ENCODE measurements around the gene MEGF11.

The MEGF11 gene

DNA sequence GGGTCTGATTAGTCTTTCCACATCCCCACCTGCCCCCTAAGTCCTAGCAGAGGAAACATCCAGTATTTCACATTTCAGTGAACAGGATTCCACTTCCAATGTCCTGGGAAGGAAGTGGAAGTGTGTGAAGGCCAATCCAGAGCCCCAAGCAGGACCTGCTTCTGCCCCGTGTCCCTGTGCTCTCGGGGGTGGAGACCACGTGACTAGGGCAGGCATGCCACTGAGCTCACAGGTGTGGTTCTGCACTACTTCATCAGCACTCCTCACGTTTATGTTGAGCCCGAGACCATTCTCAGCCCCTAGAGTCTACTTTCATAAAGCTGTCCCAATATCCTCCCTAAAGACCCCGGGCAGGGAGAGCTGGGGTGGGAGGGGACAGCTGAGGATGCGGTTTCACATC lies 299.9 kb downstream of the MEGF11 start:
- no peak for DNase-seq (ENCODE audit: low read depth in 4 of 4, low spot score in 1 of 4)

DNA sequence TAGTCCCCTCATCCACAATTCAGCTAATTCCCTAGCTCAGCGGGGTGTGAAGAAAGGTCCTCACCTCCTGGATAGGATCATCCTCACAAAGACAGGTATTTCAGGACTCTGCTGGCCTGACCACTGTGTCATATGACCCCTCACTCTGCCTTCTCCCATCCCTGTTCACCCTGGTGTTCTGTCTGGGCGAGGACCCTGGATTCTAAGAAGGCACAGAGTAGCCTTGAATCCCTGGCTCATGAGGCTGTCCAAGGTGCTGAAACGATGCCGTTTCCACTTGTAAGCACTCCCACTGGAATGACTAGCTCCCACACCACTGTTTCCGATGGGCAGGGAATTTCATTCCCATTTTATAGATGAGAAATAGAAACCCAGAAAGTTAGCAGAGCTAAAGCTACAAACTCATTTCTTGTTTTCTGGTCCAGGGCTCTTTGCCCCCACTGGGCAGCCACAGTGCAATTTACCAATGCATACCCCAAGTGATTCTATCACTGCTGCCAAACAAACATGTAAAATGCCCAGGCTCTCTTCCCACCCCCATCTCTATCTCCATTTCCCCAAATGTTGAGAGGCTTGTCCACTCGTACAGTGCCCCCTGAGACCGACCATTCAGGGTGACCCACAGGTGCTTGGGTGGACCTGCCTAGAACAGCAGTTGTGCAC lies 301.0 kb downstream of the MEGF11 start:
- no peak for DNase-seq (ENCODE audit: low read depth in 4 of 4, low spot score in 1 of 4)

DNA sequence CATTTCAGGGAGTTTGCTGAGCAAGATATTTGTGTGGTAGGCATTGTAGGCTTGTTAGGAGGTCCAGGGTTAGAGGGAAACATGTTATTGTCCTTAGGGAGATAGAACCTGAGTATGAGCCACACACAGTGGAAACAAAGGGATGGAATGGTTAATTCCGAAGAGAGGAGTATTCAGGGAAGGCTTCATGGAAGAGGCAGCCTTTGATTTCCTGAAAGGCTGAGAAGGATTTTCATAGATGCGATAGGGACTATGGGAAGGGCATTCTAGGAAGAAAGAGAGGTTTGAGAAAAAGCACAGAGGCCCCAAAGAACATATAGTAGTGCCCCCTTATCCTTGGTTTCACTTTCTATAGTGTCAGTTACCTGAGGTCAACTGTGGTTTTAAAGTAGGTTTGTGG lies 302.5 kb downstream of the MEGF11 start:
- DNase-seq (ENCODE audit: low read depth in 4 of 4, low spot score in 1 of 4), result no peak

DNA sequence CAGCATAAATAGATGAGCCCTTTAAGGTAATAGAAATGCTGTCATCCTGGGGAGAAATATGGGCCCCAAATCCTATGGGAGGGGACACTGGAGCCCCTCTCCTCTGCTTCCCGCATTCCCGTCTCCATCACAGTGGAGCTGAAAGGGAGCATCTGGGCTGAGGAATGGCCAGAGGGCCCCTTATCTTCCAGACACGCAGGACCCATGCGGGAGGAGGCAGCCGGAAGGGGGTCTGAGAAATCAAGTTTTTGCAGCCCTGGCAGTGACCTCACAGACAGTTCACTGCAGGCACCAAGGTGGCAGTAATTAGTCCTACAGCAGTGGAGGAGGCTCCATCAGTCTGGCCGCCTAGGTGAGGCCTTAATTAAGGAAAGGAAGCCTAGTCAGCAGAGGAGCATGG lies 304.1 kb downstream of the MEGF11 start:
- DNase-seq (ENCODE audit: low read depth in 4 of 4, low spot score in 1 of 4), result no peak

DNA sequence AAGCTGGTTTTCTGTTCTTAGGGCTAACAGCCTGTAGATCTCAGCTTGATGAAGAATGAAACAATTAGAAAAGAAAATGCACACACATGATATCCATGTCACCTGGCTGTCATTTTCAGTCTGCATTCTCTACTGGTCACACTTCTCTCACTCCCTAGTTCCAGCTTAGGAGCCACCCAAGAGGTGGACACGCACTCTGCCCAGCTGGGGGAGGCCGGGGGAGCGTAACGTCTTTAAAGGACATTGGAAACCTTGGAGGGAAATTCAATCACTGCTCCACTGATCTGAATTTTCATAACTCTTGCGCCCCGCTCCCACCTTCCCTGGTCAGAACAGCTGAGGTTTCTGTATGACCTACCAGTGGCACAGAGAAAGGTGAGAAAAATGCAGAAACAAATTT lies 304.5 kb downstream of the MEGF11 start:
- DNase-seq (ENCODE audit: low read depth in 4 of 4, low spot score in 1 of 4), result no peak

DNA sequence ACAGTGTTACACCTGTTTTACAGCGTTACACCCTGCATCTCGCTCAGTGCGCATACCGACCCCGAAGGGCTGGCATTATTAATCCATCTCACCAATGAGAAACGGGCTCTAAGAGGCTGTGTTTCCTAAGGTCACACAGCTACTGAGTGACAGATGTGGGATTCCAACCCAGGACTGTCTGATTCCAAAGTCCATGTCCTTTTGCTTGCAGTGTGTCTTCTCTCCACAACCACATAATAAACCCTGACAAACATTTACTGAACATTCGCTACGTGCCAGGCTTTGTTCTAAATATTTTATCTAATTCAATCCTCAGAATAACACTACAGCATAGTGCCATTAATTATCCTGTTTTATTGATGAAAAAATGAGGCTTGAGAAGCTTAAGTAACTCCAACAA lies 305.2 kb downstream of the MEGF11 start:
- no peak for DNase-seq (ENCODE audit: low read depth in 4 of 4, low spot score in 1 of 4)

DNA sequence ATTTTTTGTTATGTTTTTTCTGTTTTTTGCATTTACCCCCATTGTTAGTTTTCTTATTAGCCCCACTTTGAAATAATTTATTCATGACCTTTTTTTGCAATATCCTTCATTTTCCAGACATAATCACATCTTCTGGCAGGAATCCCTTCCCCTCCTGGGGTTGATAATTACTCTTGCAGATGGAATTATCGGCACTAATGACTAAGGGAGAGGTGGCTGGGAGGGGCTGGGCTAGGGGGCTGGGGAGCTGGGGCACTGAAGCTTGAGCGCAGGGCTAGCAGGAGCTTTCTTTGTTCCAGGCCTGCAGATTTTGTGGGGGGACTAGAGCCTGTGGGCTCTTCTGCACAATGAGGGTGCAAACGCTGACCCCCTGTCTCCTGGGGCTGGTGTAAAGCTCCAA lies 306.5 kb downstream of the MEGF11 start:
- no peak for DNase-seq (ENCODE audit: low read depth in 4 of 4, low spot score in 1 of 4)

DNA sequence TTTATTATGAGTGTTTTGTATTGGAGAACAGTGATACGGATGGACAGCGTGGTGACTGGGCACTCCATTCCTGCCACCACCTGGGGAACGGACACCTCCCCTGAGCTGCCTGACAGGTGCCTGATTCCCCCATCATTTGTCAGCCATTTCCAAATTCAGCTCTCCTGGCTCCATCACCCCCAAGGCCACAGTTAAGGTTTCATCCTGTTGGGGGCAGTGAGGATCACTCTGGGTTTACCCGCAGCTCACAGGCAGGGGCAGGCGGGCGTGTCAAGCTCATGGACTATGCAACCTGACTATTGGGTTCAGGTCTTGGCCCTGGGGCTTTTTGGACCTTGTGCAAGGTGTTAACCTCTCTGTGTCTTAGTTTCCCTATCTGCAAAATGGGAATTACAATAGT lies 307.9 kb downstream of the MEGF11 start:
- DNase-seq (ENCODE audit: low read depth in 4 of 4, low spot score in 1 of 4), result no peak

DNA sequence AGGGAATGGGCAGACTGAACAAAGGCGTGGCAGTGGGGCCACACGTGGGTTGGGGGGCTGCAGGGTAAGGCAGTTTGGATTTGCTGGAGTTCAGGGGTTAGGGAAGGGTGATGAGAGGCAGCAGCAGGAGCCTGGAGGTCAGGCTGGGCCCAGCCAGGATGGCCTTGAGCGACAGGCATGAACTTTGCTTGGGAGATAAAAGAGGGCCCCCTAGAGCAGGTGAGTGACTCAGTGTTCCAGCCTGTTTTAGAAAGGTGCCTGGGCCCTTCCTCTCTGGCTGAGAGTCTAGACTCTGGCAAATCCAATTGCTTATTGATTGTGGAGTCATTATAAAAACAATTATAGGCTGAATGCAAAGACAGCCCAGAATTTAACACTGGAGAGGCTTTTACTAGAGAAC lies 309.1 kb downstream of the MEGF11 start:
- DNase-seq (ENCODE audit: low read depth in 4 of 4, low spot score in 1 of 4), result no peak

DNA sequence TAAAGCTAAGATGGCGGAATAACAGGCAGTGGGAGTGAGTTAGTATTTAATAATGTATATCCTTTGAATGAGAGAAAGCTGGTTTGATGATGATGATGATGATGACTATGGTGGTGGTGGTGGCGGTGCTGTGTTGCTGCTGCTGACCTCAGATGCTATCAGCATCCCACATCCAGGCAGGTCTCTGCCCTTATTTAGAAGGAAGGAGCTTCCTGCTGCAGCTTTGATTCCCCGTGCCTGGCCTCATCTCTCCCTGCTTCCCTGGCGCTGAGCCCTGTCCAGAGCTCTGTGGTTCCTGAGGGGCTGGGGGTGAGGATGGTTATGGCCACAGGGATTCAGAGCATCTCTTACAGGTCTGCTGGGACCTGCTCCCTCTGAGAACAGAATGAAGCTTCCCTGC lies 311.1 kb downstream of the MEGF11 start:
- no peak for DNase-seq (ENCODE audit: low read depth in 4 of 4, low spot score in 1 of 4)

DNA sequence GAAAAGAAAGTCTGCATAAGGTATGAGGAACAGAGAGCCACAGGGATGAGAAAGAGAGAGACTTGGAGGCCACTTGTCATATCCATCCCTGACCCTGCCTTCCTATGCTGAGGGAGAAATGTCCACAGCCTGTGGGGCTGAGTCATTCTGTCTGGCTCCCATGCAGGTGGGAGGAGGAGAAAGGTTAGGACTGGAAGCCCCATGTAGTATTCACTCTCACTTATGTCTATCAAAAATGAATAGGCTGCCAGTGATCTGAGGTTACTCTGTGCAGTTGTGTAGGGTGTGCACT lies 313.0 kb downstream of the MEGF11 start:
- no peak for DNase-seq (ENCODE audit: low read depth in 4 of 4, low spot score in 1 of 4)

DNA sequence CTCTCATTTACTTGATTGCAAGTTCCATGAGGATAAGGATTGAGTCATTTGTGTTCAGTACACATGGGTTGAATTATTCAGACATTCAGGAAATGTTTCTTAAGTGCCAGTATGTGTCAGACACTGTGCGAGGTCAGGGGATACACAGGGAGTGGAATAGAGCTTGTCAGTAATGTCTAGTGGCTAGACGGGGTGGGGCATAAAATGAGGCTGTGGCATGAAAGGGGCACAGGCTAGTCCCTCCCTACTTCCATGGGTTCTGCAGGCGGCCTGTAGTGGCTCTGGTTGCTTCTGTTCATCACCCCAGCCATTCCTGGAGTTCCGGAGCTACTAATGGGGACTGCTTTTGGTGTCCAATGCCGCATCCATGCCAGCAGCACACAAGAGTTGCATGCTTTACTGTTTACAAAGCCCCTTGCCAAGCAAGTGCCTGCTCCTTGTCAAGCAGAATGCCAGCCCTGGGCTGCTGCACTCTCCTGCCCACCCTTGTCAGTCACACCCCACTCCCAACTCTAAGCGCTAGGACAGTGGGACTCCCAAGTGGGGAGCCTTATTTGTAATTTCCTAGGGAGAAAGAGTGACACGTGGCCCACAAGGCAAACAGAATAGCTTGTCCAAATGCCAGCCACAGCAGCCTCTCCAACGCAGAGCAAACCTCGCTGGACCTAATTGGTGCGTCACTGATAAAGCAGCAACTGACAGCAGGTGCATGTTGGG lies 313.5 kb downstream of the MEGF11 start:
- no peak for DNase-seq (ENCODE audit: low read depth in 4 of 4, low spot score in 1 of 4)

DNA sequence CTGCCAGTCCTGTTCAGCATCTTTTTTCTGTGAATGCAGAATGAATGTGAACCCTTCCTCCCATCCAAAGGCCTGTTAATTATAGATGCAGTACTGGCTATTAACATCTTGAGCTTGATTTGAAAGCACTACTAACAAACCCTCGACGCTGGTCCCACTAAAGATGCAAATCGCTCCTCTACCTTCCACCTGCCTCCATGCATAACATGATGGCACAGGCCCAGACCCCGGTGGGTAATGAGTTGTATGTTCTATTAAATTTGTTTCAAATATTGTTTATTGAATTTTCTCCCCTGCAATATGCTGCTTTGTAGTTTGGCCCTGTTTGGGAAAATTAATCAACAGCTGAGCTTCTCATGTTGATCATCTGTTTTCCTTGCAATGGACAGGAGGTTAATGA lies 314.9 kb downstream of the MEGF11 start:
- DNase-seq (ENCODE audit: low read depth in 4 of 4, low spot score in 1 of 4), result no peak

DNA sequence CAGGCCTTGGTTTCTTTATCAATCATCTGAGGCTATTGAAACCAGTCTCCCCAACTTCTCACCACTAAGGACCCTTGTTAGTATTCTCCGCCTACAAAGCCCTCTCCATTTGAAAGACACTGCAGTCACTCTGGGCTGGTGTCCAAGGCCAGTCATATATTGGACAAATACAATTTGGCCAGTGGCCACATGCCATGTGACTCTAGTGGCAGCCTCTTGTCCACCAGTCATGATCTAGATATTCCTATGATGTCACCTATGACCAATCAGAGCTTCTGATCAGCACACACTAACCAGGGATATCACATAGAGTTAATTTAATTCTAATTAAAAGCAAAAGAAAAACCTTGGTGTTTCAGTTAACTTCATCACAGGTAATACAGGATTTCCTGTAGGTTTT lies 316.1 kb downstream of the MEGF11 start:
- no peak for DNase-seq (ENCODE audit: low read depth in 4 of 4, low spot score in 1 of 4)

DNA sequence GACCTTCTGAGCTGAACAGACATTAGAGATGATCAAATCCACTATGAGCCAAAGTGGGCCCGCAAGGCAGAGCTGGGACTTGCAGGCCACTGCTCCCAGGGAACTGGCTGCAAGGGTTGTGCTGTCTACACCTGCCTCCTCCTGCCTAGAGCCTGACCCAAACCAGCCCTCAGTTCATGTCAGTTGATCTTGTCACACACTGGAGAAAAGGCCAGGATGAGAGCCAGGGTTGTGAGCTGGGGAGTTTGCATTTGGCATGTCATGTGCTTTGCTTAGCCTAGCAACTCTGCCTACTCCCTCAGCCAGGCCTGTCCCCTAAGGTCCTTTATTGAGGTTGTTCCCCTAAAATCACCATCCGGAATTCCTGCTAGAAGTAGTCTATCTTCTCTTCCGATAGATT lies 316.5 kb downstream of the MEGF11 start:
- no peak for DNase-seq (ENCODE audit: low read depth in 4 of 4, low spot score in 1 of 4)

DNA sequence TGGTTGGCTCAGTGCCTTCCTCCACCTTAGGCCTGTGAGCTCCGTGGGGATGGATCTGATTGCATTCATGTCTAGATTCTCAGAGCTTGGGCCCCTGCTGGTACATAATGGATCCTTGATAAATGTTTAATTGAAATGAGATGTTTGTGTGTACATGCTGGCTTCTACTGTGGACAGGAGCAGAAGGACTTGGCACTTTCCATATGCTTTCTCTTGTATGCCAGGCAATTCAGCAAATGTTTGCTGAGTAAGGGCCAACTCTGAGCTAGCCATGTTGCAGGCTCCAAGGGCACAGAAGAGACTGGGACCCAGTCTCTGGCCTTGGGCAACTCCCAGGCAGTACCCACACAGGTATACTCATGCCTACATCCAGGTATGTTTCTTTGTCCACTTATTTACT lies 317.3 kb downstream of the MEGF11 start:
- no peak for DNase-seq (ENCODE audit: low read depth in 4 of 4, low spot score in 1 of 4)

DNA sequence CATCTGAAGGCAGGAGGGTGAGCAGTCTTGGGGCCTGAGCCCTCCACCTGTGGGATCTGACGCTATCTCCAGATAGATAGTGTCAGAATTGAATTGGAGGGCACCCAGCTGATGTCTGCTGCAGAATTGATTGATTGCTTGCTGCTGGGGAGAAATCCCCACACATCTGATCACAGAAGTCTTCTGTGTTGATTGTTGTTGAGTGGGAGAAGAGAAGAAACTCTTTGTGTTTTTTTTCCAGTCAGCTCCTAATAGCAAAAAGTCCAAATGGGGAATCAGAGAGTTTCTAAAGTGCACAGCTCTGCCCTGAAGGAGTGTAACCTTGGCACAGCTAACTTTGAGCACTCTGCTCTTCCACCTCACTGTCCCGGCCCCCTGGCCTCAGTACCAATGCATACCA lies 318.2 kb downstream of the MEGF11 start:
- no peak for DNase-seq (ENCODE audit: low read depth in 4 of 4, low spot score in 1 of 4)

DNA sequence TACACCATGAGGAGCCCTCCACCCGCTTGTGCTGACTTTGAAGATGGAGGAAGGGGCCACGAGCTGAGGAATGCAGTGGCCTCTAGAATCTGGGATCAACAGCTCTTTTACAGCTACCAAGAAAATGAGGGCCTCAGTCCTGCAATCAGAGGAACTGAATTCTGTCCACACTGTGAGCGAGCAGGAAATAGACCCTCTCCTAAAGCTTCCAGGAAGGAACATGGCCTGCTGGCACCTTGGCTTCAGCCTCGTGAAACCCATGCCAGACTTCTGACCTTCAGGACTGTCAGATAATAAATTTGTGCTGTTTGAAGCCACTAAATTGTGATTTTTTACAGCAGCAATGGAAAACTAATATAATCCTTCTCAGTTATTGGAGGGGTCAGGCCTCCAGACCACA lies 322.3 kb downstream of the MEGF11 start:
- DNase-seq (ENCODE audit: low read depth in 4 of 4, low spot score in 1 of 4), result no peak

DNA sequence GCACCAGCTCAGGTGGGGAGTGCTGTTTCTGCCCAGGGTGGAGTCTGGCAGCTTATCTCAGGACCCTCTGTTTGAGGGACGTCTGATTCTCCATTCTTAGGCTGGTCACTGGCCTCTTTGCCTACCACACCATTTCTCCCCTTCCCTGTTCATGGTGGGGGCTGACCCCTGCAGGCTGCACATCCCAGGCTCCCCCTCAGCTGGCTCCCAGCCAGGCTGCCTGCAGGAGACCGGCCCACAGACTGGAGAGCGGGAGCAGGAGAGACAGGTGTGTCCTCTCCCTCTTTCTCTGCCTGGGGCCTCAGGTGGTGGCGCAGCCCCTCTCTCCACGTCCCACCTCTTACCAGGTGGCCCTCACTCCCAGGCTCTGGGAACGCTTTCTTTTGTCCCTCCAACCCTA lies 323.4 kb downstream of the MEGF11 start:
- no peak for DNase-seq (ENCODE audit: low read depth in 4 of 4, low spot score in 1 of 4)

DNA sequence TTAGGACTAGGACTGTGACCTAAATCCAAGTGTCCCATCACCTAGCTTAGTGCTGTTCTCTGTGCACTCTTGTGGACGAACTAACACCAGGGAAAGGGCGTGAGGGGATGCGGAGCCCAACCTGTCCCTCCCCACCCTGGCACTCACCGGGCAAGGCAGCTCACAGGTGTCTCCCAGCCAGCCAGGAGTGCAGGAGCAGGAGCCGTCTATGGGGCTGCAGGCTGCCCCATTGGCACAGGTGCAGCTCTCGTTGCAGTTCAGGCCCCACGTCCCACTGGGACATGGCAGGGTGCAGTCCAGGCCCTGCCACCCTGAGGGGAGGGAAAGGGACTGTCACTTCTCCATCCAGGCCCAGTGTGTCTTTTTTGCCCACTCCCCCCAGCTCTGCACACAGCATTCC lies 324.0 kb downstream of the MEGF11 start:
- no peak for DNase-seq (ENCODE audit: low read depth in 4 of 4, low spot score in 1 of 4)

DNA sequence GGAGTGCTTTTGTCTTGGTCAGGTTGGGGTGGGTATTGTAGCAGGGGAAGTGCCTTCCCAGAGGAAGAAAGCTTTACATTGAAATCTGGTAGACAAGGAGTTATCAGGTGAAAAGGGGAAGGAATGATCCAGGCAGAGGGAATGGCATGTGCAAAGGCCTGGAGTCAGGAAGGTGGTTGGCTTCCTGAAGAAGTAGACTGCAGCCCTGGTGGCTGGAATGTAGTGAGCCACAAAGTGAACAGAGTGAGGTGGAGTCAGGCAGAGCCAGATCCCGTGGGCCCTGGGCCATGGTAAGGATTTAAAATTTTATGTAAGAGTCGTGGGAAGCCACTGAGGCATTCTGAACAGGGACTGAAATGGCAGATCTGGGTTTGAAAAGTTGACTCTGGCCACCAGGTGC lies 326.0 kb downstream of the MEGF11 start:
- no peak for DNase-seq (ENCODE audit: low read depth in 4 of 4, low spot score in 1 of 4)

DNA sequence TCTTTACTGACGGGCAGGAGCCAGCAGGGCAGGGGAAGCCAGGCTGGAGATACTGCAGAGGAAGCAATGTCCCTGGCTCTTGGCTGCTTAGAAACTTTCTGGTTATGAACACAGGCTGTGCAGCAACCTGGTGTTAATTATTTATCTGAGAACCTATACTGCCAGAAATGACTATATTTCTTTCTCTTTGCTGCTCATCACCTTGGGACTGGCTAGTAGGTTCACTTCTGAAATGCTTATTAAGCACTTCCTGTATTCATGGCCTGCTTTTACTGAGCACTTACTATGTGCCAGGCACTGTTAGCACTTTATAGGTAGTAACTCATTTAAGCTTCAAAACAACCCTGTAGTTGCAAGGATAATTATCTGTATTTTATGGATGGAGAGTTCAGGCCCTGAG lies 326.7 kb downstream of the MEGF11 start:
- DNase-seq (ENCODE audit: low read depth in 4 of 4, low spot score in 1 of 4), result no peak

DNA sequence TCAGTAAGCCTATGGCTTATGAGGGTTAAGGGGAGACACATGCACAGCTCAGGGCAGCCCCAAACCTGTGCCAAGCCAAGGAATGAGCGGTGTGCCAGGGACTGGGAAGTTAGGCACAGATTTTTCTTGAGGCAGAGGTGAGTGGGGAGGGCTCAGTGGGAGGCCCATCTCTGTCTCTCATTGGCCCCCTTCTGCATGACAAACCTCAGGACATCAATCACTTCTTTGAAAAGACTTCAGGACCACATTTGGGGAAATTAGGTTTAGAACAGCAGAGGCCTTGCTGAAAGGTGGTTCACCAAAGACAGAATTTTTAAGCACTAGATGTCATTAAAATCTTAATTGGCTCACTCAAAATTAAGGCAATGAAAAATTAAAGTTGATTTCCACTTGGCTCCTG lies 327.1 kb downstream of the MEGF11 start:
- no peak for DNase-seq (ENCODE audit: low read depth in 4 of 4, low spot score in 1 of 4)
